Gastrocnemius medialis (tissue), 4 donors: ENCODE results near the gene IGFL1.

Experiments
- CTCF ChIP-seq, 5 experiments: fragments of 450-650 bp in 3 of 5; fragments of 200-600 bp in 2 of 5; sonication (generic) in 2 of 5; IDR thresholded peaks in 4 of 5; conservative IDR thresholded peaks in 1 of 5; 1 replicate in 4 of 5; 2 replicates in 1 of 5; pipeline ENCODE4 v1.5.1; 2016 to 2019; ENCODE audit warnings: antibody characterized with exemption in 5 of 5, mild to moderate bottlenecking in 3 of 5, moderate library complexity in 3 of 5
- POLR2A ChIP-seq, 2 donors: fragments of 450-650 bp; IDR thresholded peaks; one replicate each; pipeline ENCODE4 v1.6.1; 2017; ENCODE audit warnings: antibody characterized with exemption in 2 of 2, mild to moderate bottlenecking in 2 of 2, moderate library complexity in 2 of 2

- TF ChIP-seq CTCF (IDR thresholded peaks at IDR 0.05 in 4 of 5, conservative IDR thresholded peaks at IDR 0.05 in 1 of 5) (no peak), POLR2A (IDR thresholded peaks at IDR 0.05) (no peak)
Measured at GRCh38 chr19:46226438-46226973, 3.0 kb upstream of the IGFL1 start.
